Activated CD8-positive, alpha-beta memory T cell treated with anti-CD3 and anti-CD28 coated beads, Interleukin-2, amount 50 U/mL, for 1 hour (primary cell): ENCODE data around the gene STAT4.

ENCODE experiments used
- DNase-seq: peaks from one replicate; pipeline ENCODE4 v3.0.0-alpha.2; 2020; ENCODE audit errors: extremely low read depth

STAT4 gene

GRCh38 chr2:191083540-191083939 is 67.3 kb downstream of the STAT4 start:
- no peak for DNase-seq

- no peak for DNase-seq
Measured at GRCh38 chr2:191082321-191082720, 68.5 kb downstream of the STAT4 start.

GRCh38 chr2:191081411-191082155 is 69.2 kb downstream of the STAT4 start:
- no peak for DNase-seq

- no peak for DNase-seq
Measured at GRCh38 chr2:191078165-191078867, 72.5 kb downstream of the STAT4 start.

DNA sequence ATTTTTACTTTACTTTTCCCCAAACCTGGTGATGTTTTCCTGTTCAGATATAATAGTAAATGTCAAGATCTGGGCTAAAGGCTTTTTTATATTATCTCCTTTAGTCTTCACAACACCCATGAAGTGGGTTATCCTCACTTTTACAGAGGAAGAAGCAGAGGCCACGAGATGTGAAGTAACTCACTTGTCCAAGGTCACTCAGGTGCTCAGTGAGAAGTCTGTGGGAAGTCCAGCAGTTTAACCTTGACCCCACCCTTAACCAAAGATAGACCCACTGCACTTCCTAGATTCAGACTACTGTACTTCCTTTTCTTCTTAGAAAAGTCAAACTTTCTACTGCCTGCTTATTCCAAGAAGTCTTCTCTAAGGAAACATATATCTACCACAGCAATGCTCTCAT is 80.5 kb downstream of the STAT4 start:
- no peak for DNase-seq

- no peak for DNase-seq
Measured at GRCh38 chr2:191069606-191070005, 81.2 kb downstream of the STAT4 start.

- DNase-seq = no peak
Measured at GRCh38 chr2:191066919-191067233, 83.9 kb downstream of the STAT4 start.

GRCh38 chr2:191066197-191066918 is 84.4 kb downstream of the STAT4 start:
- no peak for DNase-seq

GRCh38 chr2:191065785-191066184 is 85.0 kb downstream of the STAT4 start:
- no peak for DNase-seq

- no peak for DNase-seq
Measured at GRCh38 chr2:191064590-191064989, 86.2 kb downstream of the STAT4 start.

GRCh38 chr2:191063584-191063983 is 87.2 kb downstream of the STAT4 start:
- no peak for DNase-seq

- DNase-seq = no peak
Measured at GRCh38 chr2:191061381-191061980, 89.3 kb downstream of the STAT4 start.

- DNase-seq = no peak
Measured at GRCh38 chr2:191059308-191059707, 91.5 kb downstream of the STAT4 start.

GRCh38 chr2:191056228-191056627 is 94.6 kb downstream of the STAT4 start:
- DNase-seq = no peak

DNA sequence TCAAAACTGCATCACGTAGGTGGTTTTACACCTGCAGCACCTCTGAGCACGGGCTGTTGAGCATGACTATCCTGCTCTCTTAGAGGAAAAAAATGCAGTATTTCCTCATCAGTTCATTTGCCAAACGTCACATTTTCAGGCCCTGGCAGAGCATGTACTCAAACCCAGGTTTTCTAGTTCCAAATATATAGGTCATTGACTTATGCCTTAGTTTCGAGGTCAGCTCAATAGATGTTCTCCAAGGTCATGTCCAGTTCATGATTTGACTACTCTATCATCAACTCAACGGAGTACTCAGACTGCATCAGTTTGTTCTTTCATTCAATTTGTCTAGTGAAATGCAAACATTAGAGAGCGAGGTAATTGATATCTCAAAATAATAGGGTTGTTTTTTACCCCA is 97.5 kb downstream of the STAT4 start:
- DNase-seq = no peak

DNA sequence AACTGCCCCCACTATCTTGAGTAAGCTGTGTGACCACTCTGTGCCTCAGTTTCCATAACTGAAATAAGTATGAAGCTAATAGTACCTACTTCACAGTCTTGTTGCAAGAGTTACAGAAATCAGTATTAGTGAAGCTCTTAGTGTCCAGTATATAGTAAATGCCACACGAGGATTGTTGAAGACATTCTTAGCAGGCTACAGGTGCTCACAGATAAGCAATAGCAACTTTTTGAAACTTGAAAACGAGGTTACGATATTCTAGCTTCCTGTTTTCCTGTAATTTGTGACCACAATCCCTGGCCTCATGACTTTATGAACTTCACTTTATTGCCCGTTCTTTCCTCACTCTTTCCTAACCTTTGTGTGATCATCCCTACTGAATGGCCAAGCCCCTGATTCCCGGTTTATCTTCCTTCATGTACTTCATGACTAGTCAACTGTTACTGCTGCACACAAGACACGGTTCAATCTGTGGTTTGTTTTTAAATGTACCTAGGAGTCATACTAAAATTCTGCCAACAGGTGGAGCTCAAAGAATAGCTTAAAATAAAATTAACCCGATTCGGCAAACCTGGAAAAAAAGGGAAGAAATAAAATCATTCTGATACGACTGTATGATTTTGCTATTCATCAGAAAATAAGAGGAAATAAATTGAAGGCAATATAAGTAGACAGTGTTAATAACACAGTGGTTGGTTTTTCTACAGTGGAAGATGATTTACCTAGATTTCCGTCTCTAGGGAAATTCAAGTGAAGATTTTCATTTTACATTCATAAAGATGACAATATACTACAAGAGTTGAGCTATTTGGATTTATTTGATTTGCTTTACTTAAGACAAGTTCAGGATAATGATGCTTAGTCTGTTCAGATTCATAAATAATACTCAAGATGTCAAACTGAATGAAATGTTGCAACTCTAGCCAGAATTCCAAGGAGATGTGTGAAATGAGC is 98.7 kb downstream of the STAT4 start:
- no peak for DNase-seq

- DNase-seq = no peak
Measured at GRCh38 chr2:191051177-191051576, 99.6 kb downstream of the STAT4 start.

- no peak for DNase-seq
Measured at GRCh38 chr2:191050640-191050987, 100.2 kb downstream of the STAT4 start.

- DNase-seq = no peak
Measured at GRCh38 chr2:191049728-191050639, 100.8 kb downstream of the STAT4 start.

DNA sequence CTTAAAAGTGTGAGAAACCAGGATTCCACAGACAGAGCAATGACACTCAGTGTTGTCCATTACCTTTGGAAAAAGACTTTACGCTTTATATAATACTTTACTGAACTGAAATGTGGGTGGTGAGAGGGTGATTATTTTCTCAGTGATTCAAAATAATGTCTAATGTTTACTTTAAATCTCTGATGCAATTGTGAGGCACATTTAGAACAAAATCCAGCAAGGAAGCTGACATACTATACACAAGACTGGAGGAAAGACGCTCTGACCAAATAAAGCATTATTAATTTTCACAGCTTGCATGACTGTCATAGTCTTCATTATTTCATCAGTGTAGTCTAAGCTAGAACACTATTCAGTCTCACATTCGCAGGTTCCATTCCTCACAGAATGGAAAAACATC is 102.7 kb downstream of the STAT4 start:
- no peak for DNase-seq
